ENCODE measurements around the gene CTRB2. TPM values are rescaled to one million over a fixed set of nuclear protein-coding genes. Genes with fewer than 3 reads are reported as not detected.
"Not testable (repeated sequence)": the region's sequence is repeated elsewhere in the genome, so short reads cannot be mapped to it uniquely, and the experiment has no call there.

The CTRB2 gene
- polyA plus RNA-seq, 1 of the 3 experiments (the other 2 are of a cell fraction) = not detected

GRCh38 chr16:75216127-75216526 lies 9.2 kb upstream of the CTRB2 start:
- H3K4me3 ChIP-seq (ENCODE audit: low read depth in 2 of 2, low read length in 1 of 2) = no peak overlapping the region
- ChIA-PET CTCF (interaction anchor here (0.7 to 4.0 kb wide), 4 partner anchors 16 to 186 kb away, joined by 3 to 21 read pairs (median 4); no protein-coding TSS in a partner anchor), POLR2A (no interaction called here)
- H3K27ac ChIP-seq (ENCODE audit: low read depth in 2 of 2, low read length in 1 of 2) = no peak overlapping the region
- no peak overlapping the region for H3K9ac ChIP-seq
- DNase-seq = no peak
- H3K4me2 ChIP-seq = no peak overlapping the region
- no peak overlapping the region for H2AFZ ChIP-seq (ENCODE audit: low read depth)
- no peaks in the 10 kb centered on the region for H3K9me2 ChIP-seq
- TF ChIP-seq RFX5 (IDR thresholded peaks at IDR 0.05; ENCODE audit: low read length) (no peak), NFIC (IDR thresholded peaks at IDR 0.05; ENCODE audit: borderline replicate concordance) (no peak), USF1 (IDR thresholded peaks at IDR 0.05; ENCODE audit: borderline replicate concordance, low read depth) (no peak), FOXM1 (IDR thresholded peaks at IDR 0.05; ENCODE audit: low read depth) (no peak), TAF1 (IDR thresholded peaks at IDR 0.05; ENCODE audit: borderline replicate concordance, low read depth, low read length) (no peak), CTCF (IDR thresholded peaks at IDR 0.05) (no peak), YY1 (IDR thresholded peaks at IDR 0.05; ENCODE audit: low read depth) (no peak), TCF12 (IDR thresholded peaks at IDR 0.05) (no peak), USF2 (IDR thresholded peaks at IDR 0.05; ENCODE audit: borderline replicate concordance, low read depth, low read length) (no peak), PBX3 (IDR thresholded peaks at IDR 0.05) (no peak), MEF2A (IDR thresholded peaks at IDR 0.05; ENCODE audit: borderline replicate concordance, low read depth) (no peak), NRF1 (IDR thresholded peaks at IDR 0.05; ENCODE audit: low read depth, low read length) (no peak), GABPA (IDR thresholded peaks at IDR 0.05; ENCODE audit: low read depth) (no peak), RAD21 (IDR thresholded peaks at IDR 0.05; ENCODE audit: low read length) (no peak), GATA2 (CRISPR knock-in tag; IDR thresholded peaks at IDR 0.05) (no peak), IRF3 (IDR thresholded peaks at IDR 0.05; ENCODE audit: low read depth, low read length) (no peak), CHD2 (IDR thresholded peaks at IDR 0.05; ENCODE audit: low read length, partially characterized antibody) (no peak)
- 85% methylated on average over 2 of the region's 2 CpGs for WGBS (ENCODE audit: low lambda C conversion rate)
- no peaks in the 10 kb centered on the region for H3K79me2 ChIP-seq (ENCODE audit: insufficient read depth)
- no peaks in the 10 kb centered on the region for H4K20me1 ChIP-seq (ENCODE audit: insufficient read depth)
- no peaks in the 10 kb centered on the region for H3K27me3 ChIP-seq (ENCODE audit: insufficient read depth)
- no peaks in the 10 kb centered on the region for H3K9me3 ChIP-seq
- H3K36me3 ChIP-seq (replicated peaks in 1 of 2; ENCODE audit: control insufficient read depth in 1 of 2, insufficient read depth in 2 of 2, low read length in 1 of 2) = no peaks in the 10 kb centered on the region
- peaks cover 0 to 6% of the 10 kb centered on the region in 2 experiments; a peak in 1 of 4 replicates for H3K4me1 ChIP-seq (ENCODE audit: control insufficient read depth in 1 of 2, insufficient read depth in 2 of 2, low read depth in 1 of 2, low read length in 1 of 2)
- no peaks in the 10 kb centered on the region for H3F3A ChIP-seq (replicated peaks; ENCODE audit: insufficient read depth)

- H2AFZ ChIP-seq (ENCODE audit: low read depth); POLR2A ChIA-PET; H3K36me3 ChIP-seq (replicated peaks in 1 of 2; ENCODE audit: control insufficient read depth in 1 of 2, insufficient read depth in 2 of 2, low read length in 1 of 2); H3K4me3 ChIP-seq (ENCODE audit: low read depth in 2 of 2, low read length in 1 of 2); H3K27ac ChIP-seq (ENCODE audit: low read depth in 2 of 2, low read length in 1 of 2); H3K4me2 ChIP-seq; DNase-seq; H3K9ac ChIP-seq; H3K9me3 ChIP-seq; H3F3A ChIP-seq (replicated peaks; ENCODE audit: insufficient read depth); H3K9me2 ChIP-seq; H3K79me2 ChIP-seq (ENCODE audit: insufficient read depth); H4K20me1 ChIP-seq (ENCODE audit: insufficient read depth); H3K4me1 ChIP-seq (ENCODE audit: control insufficient read depth in 1 of 2, insufficient read depth in 2 of 2, low read depth in 1 of 2, low read length in 1 of 2); H3K27me3 ChIP-seq (ENCODE audit: insufficient read depth): not testable (repeated sequence)
- WGBS (ENCODE audit: low lambda C conversion rate) = 77% methylated on average over 10 of the region's 10 CpGs
- CTCF ChIA-PET = interaction anchor here (0.6 kb wide), 1 partner anchor 19 kb away, joined by 3 read pairs; no protein-coding TSS in a partner anchor
Observed at GRCh38 chr16:75211286-75211685, 4.3 kb upstream of the CTRB2 start.

All from SK-N-SH (cell line).